Activated CD8-positive, alpha-beta memory T cell treated with anti-CD3 and anti-CD28 coated beads, Interleukin-2, amount 50 U/mL, for 48 hours (primary cell): Measurements from ENCODE around the gene TARS3.
A peak's percentile ranks its signal among the peaks of the same experiment; 100 is the strongest.

Experiments used
- DNase-seq: peaks from one replicate; pipeline ENCODE4 v3.0.0-alpha.2; 2020

Gene TARS3

DNA sequence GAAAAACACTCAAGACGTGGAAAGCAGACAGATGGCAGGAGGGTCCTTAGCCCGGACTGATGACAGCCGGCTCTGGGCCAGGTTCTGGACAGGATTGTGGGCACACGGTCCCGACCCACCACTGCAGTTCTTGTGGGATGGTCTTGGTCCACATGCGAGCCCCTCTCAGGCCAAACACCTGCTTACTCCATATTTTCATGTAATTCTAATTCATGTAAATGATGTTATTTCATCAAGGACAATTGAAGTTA, 104.7 kb downstream of the TARS3 start:
- no peak for DNase-seq

DNA sequence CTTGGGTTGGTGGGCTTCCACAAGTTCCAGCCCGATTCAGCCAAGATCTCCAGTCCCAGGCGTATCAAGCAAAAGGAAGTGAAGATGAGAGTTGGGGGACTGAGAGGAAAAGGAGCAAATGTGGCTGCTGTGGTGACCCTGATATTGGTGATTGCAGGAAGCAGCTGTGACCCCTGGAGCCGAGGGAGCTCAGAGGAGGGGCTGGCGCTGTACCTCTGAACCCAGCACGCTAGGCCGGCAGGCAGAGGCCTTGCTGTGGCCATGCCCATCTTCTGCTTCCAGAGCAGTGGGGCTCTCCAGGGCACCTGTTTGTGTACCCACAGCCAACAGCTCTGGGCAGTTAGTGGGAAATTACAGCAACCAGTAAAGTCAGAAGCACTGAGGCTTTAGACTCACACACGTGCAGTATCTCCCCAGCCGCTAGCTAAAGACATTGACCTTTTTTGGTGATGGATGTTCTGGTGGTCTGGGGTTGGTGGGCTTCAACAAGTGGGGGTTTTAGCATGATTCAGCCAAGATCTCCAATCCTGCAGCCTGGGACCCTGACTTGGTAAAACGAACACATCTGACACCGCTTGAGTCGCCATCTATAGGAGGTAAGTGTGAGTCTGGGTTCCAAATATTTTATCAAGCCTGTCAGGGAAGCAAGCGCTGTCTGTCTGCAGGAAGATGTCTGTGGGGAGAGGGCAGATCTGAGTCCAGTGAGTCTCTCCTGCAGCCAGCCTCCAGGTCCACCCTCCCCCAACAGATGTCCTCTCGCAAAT, 105.2 kb downstream of the TARS3 start:
- DNase-seq, result no peak

DNA sequence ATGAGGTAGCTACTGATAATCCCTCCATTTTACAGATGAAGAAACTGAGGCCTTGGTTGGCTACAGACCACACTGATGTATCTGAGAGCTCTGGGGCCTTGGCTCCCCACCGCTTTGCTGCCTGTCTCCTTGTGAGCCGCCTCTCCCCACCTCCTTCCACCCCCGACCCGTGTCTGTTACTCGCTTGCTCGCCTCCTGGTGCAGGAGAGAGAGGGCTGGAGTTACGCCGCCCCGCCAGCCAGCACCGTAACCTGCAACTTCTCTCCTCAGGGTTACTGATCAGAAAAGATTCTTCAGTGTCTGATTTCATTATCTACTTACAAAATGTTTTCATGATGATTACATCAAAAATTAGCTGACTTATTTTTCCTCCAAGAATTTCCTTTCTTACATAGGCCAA, 106.2 kb downstream of the TARS3 start:
- DNase-seq, result no peak

GRCh38 chr15:101617390-101617965, 106.8 kb downstream of the TARS3 start:
- DNase-seq, result no peak

- no peak for DNase-seq
Observed at GRCh38 chr15:101615986-101616848, 108.1 kb downstream of the TARS3 start.

DNA sequence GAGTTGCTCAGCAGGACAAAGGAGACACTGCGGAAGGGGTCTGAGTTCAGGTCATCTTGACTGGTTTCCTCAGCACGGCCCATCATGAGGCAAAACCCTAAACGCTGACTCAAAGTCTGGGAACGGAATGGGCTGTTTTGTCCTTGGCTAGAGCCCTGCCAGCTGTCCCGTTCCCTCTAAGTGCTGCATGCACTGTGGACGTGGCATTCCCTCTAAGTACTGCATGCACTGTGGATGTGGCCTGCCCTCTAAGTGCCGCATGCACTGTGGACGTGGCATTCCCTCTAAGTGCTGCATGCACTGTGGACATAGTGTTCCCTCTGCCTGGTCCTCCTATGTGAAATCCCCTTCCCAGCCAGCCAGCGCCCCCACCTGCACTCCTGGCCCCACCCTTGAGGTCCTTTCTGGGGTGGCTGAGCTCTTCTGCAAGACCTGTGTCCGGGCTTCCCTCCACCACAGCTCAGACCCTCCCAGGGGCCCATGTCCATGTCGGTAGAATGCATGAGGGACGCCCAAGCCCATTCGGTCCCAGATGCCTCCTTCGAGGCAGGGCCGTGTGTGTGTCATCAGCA, 108.8 kb downstream of the TARS3 start:
- DNase-seq, result no peak

- DNase-seq, result no peak
Observed at GRCh38 chr15:101614761-101615160, 109.5 kb downstream of the TARS3 start.

GRCh38 chr15:101614001-101614585, 110.2 kb downstream of the TARS3 start:
- no peak for DNase-seq

DNA sequence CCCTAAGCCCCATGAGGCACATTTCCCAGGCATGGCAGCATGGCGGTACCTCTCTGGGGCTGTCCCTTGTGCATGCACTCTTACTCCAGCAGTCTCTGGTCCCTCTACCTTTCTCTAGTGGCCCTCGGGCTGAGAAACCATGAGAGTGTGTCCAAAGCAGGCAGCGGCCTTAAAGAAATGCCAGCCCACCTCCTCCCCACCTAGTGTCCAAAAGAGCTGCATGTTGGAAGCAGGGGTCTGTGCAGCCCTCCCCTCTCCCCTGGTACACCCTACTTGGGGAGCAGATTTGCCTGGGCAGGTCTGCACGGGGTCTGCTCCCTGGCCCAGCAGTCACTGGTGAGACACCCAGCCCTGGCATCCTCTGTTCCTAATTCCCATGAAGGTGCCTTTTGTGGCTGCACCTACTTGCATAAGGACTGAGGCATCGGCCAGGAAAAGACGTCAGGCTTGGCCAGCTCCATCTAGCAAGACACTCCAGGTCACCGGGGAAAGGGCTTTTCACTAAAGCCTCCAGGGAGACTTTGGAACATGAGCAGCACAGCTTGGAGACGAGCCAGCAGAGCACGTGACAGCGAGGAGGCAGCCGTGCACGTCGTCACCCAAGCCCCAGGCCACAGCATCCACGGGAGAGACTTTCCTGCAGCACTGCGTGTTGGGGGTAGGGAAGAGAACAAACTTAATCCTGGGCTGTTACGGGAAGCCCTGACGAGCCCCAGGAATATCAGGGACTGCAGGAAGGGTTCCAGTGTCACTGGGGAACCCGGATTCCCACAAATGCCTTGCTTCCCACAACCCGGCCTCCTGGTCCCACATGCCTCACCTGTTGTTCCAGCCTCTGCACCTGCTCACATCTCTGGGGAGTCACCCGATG, 110.9 kb downstream of the TARS3 start:
- no peak for DNase-seq

DNA sequence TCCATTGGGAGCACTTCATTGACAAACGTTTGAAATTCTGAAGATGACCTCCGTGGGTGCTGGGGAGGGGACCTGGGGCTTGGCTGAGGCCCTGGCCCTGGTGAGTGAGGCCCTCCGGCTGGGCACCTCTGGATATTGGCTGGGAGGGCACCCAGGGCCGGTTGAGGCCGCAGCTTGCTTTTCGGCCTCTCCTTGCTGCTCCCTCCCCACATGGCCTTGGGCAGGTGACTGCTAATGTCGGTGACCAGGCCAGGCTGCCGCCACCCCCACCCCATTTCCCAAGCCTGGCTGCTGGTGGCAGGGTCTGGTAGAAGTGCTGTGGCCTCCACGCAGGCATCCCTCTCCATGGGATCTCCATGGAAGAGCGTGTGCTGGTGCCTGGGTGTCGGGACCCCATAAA, 111.6 kb downstream of the TARS3 start:
- DNase-seq, result peak; percentile 37

DNA sequence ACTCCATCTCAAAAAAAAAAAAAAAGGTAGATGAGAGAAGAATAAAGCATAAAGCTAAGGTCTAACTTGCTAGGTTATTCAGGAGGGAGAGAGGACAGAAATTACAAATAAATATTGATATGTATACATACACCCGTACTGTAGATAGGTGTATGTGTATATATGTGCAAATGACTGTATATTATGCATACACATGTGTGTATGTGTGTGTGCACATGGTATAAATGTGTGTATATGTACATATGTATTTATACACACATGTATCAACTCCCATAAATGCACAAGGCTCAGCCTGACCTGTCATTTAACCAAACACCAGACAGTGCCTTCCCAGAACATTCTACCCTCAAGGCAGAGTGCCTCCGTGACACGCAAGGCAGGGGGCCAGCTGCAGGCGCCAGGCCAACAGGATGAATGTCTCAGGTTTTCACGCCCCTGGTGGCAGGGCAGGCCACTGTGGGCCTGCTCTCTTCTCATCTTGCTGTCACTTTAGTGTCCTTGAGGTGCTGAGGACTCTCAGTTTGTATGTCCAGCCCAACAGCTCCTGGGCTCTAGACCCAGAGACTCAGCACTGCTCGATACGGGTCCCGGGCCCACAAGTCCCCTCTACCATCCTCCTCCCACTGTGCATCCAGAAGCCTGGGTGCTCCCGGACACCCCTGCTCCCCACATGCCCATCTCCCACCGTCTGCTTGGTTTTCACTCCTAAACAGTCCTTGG, 112.5 kb downstream of the TARS3 start:
- no peak for DNase-seq

GRCh38 chr15:101611007-101611406, 113.3 kb downstream of the TARS3 start:
- no peak for DNase-seq

GRCh38 chr15:101610611-101611000, 113.7 kb downstream of the TARS3 start:
- DNase-seq, result no peak

DNA sequence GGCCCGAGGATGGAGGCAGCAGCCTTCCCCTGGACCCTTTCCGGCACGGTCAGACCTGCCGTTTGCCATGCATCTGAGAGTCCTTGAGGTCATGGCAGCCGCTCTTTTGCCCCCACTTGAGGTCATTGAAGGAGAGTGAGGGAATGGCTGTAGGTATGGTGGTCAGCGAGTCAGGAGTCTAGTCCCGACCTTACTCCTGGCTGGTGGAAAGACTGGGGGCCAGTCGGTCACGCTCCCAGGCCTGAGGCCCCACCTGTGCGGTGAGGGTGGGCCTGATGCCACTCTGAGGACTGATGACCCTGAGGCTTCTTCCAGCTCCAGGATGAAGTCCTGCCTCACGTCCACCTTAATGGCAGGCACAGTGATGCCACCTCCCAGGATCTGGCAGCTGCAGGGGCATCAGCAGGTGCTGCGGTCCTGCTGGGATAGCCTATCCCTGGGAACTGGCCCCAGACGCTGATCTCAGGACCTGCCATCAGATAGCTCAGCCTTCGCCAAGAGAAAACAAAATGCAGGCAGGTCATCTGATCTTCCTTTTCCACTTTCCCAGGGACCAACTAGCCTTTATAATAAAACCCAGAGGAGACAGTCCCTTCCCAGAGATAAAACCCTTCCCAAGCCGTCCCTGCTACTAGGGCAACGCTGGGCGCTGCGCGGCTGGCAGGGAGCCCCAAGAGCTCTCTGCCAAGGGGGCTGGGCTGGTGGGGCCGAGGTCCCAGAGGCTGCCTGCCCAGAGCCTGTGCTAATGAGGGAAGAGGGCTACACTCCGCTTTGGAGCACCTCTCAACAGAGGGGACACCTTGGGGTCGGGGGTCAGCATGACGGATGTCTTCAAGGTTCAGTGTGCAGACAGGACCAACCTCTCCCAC, 114.3 kb downstream of the TARS3 start:
- DNase-seq, result no peak

GRCh38 chr15:101608201-101608600, 116.1 kb downstream of the TARS3 start:
- DNase-seq, result no peak

GRCh38 chr15:101607108-101607507, 117.2 kb downstream of the TARS3 start:
- no peak for DNase-seq

DNA sequence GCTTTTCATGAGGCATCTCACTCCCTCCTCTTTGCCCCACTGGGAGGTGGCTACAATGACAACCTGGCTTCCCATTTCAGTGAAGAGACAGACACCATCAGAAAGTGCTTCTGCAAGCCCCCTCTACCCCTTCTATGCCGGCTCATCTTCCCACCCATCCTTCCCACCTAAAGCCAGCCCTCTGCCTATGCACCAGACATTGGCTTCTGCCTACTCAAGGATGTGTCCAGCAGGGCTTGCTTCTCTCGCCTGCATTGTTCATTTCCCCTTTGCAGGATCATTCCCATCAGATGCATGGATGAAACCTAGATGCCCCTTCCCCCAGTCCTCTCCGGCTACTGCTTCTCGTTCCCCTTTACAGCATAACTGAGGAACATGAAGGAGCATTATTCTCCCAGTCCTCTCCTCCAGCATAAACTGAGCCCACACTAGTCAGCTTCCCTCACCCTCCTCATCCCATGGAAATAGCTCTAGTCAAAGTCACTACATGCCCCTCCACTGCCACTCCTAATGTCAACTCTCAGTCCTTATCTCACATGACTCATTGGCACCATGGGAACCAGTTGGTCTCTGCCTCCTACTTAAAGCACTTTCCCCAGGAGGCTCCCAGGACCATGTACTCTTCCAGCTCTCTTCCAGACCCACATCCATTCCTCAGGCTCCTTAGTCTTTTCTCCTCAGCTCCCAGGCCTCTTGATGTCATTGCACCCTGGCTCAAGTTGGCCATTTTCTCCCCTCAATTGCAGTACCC, 120.0 kb downstream of the TARS3 start:
- no peak for DNase-seq
